ENCODE results near the gene GXYLT1.

The GXYLT1 gene

DNA sequence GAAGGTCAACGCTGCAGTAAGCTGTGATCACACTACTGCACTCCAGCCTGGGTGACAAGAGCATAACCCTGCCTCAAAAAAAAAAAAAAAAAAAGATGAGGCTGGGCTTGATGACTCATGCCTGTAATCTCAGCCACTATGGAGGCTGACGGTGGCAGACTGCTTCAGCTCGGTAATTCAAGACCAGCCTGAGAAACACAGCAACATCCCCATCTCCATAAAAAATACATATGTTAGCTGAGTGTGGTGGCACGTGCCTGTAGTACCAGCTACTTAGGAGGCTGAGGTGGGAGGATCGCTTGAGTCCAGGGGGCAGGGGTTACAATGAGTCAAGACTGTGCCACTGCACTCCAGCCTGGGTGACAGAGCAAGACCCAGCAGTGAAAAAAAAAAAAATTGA lies 50.4 kb downstream of the GXYLT1 start:
- no peaks in the 10 kb centered on the region for H3K79me2 ChIP-seq (ENCODE audit: control insufficient read depth, low read length)
- H3K9me2 ChIP-seq (replicated peaks; ENCODE audit: control insufficient read depth, low read length): no peaks in the 10 kb centered on the region
- H3K4me2 ChIP-seq (ENCODE audit: low read length): no peak overlapping the region
- no peaks in the 10 kb centered on the region for H3K27me3 ChIP-seq (ENCODE audit: control insufficient read depth, low read length)
- no peaks in the 10 kb centered on the region for H3K4me1 ChIP-seq (ENCODE audit: control insufficient read depth, low read length)
- no peak overlapping the region for H3K27ac ChIP-seq (ENCODE audit: low read depth, low read length)
- peaks cover 40% of the 10 kb centered on the region for H3K36me3 ChIP-seq (ENCODE audit: control insufficient read depth, low read length)
- no peak overlapping the region for H3K4me3 ChIP-seq (ENCODE audit: low read length)
- no peaks in the 10 kb centered on the region for H3K9me3 ChIP-seq (ENCODE audit: control insufficient read depth, insufficient read depth, low read length)
- no peaks in the 10 kb centered on the region for H3F3A ChIP-seq (ENCODE audit: control insufficient read depth, insufficient read depth)
- no peaks in the 10 kb centered on the region for H4K20me1 ChIP-seq (ENCODE audit: control insufficient read depth, insufficient read depth, low read depth, low read length)
- no peak for TF ChIP-seq EZH2phosphoT487 (IDR thresholded peaks at IDR 0.05; ENCODE audit: borderline replicate concordance, low read length)
- TF ChIP-seq, protein P1, sequence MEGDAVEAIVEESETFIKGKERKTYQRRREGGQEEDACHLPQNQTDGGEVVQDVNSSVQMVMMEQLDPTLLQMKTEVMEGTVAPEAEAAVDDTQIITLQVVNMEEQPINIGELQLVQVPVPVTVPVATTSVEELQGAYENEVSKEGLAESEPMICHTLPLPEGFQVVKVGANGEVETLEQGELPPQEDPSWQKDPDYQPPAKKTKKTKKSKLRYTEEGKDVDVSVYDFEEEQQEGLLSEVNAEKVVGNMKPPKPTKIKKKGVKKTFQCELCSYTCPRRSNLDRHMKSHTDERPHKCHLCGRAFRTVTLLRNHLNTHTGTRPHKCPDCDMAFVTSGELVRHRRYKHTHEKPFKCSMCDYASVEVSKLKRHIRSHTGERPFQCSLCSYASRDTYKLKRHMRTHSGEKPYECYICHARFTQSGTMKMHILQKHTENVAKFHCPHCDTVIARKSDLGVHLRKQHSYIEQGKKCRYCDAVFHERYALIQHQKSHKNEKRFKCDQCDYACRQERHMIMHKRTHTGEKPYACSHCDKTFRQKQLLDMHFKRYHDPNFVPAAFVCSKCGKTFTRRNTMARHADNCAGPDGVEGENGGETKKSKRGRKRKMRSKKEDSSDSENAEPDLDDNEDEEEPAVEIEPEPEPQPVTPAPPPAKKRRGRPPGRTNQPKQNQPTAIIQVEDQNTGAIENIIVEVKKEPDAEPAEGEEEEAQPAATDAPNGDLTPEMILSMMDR (IDR thresholded peaks at IDR 0.05; ENCODE audit: low read depth, low read length, poor library complexity, severe bottlenecking): no peak

DNA sequence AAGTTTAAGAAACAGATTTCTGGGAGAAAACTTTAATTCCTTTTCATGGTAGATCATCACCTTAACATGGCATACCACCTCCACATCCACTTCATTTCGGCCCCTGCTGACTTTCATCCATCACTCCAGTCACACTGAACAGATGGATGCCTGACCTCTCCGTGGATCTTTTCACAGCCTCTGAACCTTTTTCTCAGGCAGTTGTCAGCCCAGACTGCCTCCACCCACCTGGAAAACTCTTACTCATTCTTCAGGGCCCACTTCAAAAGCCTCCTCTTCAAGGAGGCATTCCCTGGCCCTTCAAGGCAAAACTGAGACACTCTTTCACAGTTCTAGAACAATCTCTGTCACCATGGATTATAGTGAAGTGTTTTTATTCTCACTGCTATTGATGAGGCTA lies 52.9 kb downstream of the GXYLT1 start:
- H3K4me1 ChIP-seq (ENCODE audit: control insufficient read depth, low read length): no peaks in the 10 kb centered on the region
- no peak overlapping the region for H3K4me2 ChIP-seq (ENCODE audit: low read length)
- no peaks in the 10 kb centered on the region for H3K27me3 ChIP-seq (ENCODE audit: control insufficient read depth, low read length)
- H3K79me2 ChIP-seq (ENCODE audit: control insufficient read depth, low read length): no peaks in the 10 kb centered on the region
- H3F3A ChIP-seq (ENCODE audit: control insufficient read depth, insufficient read depth): no peaks in the 10 kb centered on the region
- H3K9me2 ChIP-seq (replicated peaks; ENCODE audit: control insufficient read depth, low read length): no peaks in the 10 kb centered on the region
- H3K9me3 ChIP-seq (ENCODE audit: control insufficient read depth, insufficient read depth, low read length): no peaks in the 10 kb centered on the region
- H3K27ac ChIP-seq (ENCODE audit: low read depth, low read length): no peak overlapping the region
- no peaks in the 10 kb centered on the region for H4K20me1 ChIP-seq (ENCODE audit: control insufficient read depth, insufficient read depth, low read depth, low read length)
- H3K4me3 ChIP-seq (ENCODE audit: low read length): no peak overlapping the region
- peaks cover 31% of the 10 kb centered on the region for H3K36me3 ChIP-seq (ENCODE audit: control insufficient read depth, low read length)
- TF ChIP-seq EZH2phosphoT487 (IDR thresholded peaks at IDR 0.05; ENCODE audit: borderline replicate concordance, low read length): no peak
- TF ChIP-seq, protein P1 (IDR thresholded peaks at IDR 0.05; ENCODE audit: low read depth, low read length, poor library complexity, severe bottlenecking): no peak

DNA sequence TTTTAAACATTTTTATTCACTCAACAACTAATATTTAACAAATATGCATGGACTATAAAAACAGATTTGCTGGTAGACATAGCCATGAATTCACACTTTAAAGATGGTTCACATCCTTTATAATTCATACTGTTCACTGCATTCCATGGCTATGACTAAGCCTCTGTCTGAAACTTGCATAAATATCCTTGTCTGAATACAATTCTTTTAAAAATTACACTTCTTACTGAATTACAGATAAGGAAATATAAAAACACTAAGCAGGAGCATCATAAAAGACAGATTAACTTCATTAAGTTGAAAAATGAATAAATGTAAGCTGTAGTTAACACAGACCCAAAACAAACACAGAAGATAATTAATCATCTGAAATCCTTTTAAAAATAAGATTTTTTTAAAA lies 53.8 kb downstream of the GXYLT1 start:
- Histone ChIP-seq H3K9me2 (replicated peaks; ENCODE audit: control insufficient read depth, low read length) (no peaks in the 10 kb centered on the region), H3K4me3 (ENCODE audit: low read length) (no peak overlapping the region), H3K79me2 (ENCODE audit: control insufficient read depth, low read length) (no peaks in the 10 kb centered on the region), H3F3A (ENCODE audit: control insufficient read depth, insufficient read depth) (no peaks in the 10 kb centered on the region), H4K20me1 (ENCODE audit: control insufficient read depth, insufficient read depth, low read depth, low read length) (no peaks in the 10 kb centered on the region), H3K36me3 (ENCODE audit: control insufficient read depth, low read length) (peaks cover 31% of the 10 kb centered on the region), H3K27me3 (ENCODE audit: control insufficient read depth, low read length) (no peaks in the 10 kb centered on the region), H3K27ac (ENCODE audit: low read depth, low read length) (no peak overlapping the region), H3K4me2 (ENCODE audit: low read length) (no peak overlapping the region), H3K9me3 (ENCODE audit: control insufficient read depth, insufficient read depth, low read length) (no peaks in the 10 kb centered on the region), H3K4me1 (ENCODE audit: control insufficient read depth, low read length) (no peaks in the 10 kb centered on the region)
- TF ChIP-seq, protein P1 (IDR thresholded peaks at IDR 0.05; ENCODE audit: low read depth, low read length, poor library complexity, severe bottlenecking): no peak
- no peak for TF ChIP-seq EZH2phosphoT487 (IDR thresholded peaks at IDR 0.05; ENCODE audit: borderline replicate concordance, low read length)

DNA sequence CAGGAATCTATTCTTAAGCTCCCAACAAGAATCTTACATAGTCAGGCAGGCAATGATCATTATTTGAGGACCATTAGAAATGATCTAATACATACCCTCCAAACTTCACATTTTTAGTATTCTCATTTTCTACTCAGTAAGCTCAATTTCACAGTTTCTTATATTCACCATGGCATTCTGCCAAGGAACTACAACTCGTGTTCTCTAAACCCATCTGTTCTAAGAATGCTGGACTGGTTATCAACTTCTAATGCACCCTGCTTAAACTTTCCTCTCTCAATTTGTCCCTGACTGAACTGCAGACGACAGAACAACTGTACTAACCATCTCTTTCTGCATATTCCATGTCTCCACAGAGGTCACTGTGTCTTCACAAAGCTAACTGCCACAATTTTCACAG lies 58.6 kb downstream of the GXYLT1 start:
- Histone ChIP-seq H3K27ac (ENCODE audit: low read depth, low read length) (no peak overlapping the region), H3K4me3 (ENCODE audit: low read length) (no peak overlapping the region), H3F3A (ENCODE audit: control insufficient read depth, insufficient read depth) (no peaks in the 10 kb centered on the region), H3K9me2 (replicated peaks; ENCODE audit: control insufficient read depth, low read length) (no peaks in the 10 kb centered on the region), H3K27me3 (ENCODE audit: control insufficient read depth, low read length) (no peaks in the 10 kb centered on the region), H3K79me2 (ENCODE audit: control insufficient read depth, low read length) (no peaks in the 10 kb centered on the region), H3K4me1 (ENCODE audit: control insufficient read depth, low read length) (no peaks in the 10 kb centered on the region), H3K9me3 (ENCODE audit: control insufficient read depth, insufficient read depth, low read length) (no peaks in the 10 kb centered on the region), H3K36me3 (ENCODE audit: control insufficient read depth, low read length) (peaks cover 26% of the 10 kb centered on the region), H3K4me2 (ENCODE audit: low read length) (no peak overlapping the region), H4K20me1 (ENCODE audit: control insufficient read depth, insufficient read depth, low read depth, low read length) (no peaks in the 10 kb centered on the region)
- no peak for TF ChIP-seq EZH2phosphoT487 (IDR thresholded peaks at IDR 0.05; ENCODE audit: borderline replicate concordance, low read length)
- TF ChIP-seq, protein P1 (IDR thresholded peaks at IDR 0.05; ENCODE audit: low read depth, low read length, poor library complexity, severe bottlenecking): no peak
